Measurements from ENCODE around the gene SESN3. TPM values are rescaled to one million over a fixed set of nuclear protein-coding genes. Genes with fewer than 3 reads are reported as not detected.

SESN3 gene
- polyA plus RNA-seq, 4 donors: 3.5 to 60.1 (median 5.3) TPM

DNA sequence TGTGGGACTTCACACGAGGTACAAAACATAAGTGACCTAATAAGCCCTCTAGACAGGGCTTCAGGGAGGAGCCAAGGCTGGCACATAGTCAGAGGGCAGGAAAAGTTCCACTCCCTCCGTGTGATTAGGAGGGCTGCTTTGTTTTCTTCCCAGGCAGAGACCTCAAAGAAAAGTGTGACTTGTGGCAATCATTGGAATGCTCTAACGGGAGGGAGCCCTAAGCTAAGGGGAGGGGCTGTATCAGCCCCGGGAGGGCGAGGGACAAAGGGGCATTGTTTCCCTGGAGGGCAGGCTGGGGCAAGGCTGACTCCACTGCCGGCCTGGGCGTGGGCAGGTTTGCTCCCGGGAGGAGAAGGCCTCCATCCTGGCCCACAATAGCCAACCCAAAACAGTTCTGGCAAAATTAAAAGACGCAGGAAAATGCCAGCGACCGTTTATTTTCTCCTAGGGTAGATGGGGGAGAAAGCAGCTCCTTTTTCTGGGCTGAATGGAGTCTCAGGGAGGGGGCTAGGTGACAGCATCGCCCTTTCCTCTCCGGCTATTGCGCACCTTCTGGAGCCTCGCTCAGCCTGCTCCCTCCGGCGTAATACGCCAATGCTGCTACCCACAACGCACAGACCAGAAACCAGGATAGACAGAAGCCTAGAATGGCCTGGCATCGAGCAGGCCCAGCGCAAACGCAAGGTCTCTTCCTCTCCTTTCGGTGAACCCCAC is 81.2 kb downstream of the SESN3 start:
- peak overlapping the region in 2 of 3 donors; percentile 94 to 99 for H3K27ac ChIP-seq (ENCODE audit: low read depth in 1 of 3, low read length in 2 of 3)
- DNase-seq (peak; percentile 48 to 79), FAIRE-seq (no peak)
- H3K4me1 ChIP-seq (ENCODE audit: control insufficient read depth in 3 of 3, insufficient read depth in 2 of 3, low read depth in 1 of 3, low read length in 2 of 3): peaks cover 2 to 26% (median 3%) of the 10 kb centered on the region in 3 donors
- H3K27me3 ChIP-seq (ENCODE audit: control insufficient read depth in 3 of 3, insufficient read depth in 3 of 3, low read length in 3 of 3): no peaks in the 10 kb centered on the region
- H3K4me3 ChIP-seq (ENCODE audit: low read depth in 1 of 3, low read length in 3 of 3): peak overlapping the region in 2 of 3 donors; percentile 45 to 68
- 20 to 50% (median 36%) methylated on average over 23 of the region's 23 CpGs for WGBS, 3 donors
- no peaks in the 10 kb centered on the region for H3K36me3 ChIP-seq (ENCODE audit: control insufficient read depth in 3 of 3, insufficient read depth in 2 of 3, low read depth in 1 of 3, low read length in 3 of 3)
- no peaks in the 10 kb centered on the region for H3K9me3 ChIP-seq (ENCODE audit: control insufficient read depth in 2 of 2, insufficient read depth in 1 of 2, low read depth in 1 of 2, low read length in 1 of 2)

DNA sequence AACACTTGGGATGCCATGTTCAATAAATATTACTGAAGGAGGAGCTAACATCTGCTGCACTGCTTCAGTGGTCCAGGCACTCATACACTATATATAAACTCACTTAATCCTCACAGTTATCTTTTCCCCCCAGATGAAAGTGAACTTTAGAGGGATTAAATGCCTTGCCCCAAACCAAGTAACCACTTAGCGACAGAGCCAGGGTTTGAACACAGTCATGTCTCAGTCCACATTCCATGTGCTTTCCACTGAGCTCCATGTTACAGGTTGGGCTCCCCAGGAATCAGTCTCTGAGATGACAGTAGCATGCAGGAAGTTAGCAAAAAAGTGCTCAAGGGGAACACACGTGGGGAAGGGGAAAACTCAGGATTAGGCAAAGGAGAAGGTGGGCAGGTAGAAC is 82.1 kb downstream of the SESN3 start:
- no peak overlapping the region for H3K4me3 ChIP-seq (ENCODE audit: low read depth in 1 of 3, low read length in 3 of 3)
- FAIRE-seq: no peak
- DNase-seq: no peak
- H3K9me3 ChIP-seq (ENCODE audit: control insufficient read depth in 2 of 2, insufficient read depth in 1 of 2, low read depth in 1 of 2, low read length in 1 of 2): no peaks in the 10 kb centered on the region
- H3K27me3 ChIP-seq (ENCODE audit: control insufficient read depth in 3 of 3, insufficient read depth in 3 of 3, low read length in 3 of 3): no peaks in the 10 kb centered on the region
- WGBS, 3 donors: 52 to 63% (median 58%) methylated on average over 2 of the region's 2 CpGs
- no peaks in the 10 kb centered on the region for H3K36me3 ChIP-seq (ENCODE audit: control insufficient read depth in 3 of 3, insufficient read depth in 2 of 3, low read depth in 1 of 3, low read length in 3 of 3)
- H3K27ac ChIP-seq (ENCODE audit: low read depth in 1 of 3, low read length in 2 of 3): peak overlapping the region in 1 of 3 donors; percentile 16
- peaks cover 2 to 26% (median 3%) of the 10 kb centered on the region in 3 donors for H3K4me1 ChIP-seq (ENCODE audit: control insufficient read depth in 3 of 3, insufficient read depth in 2 of 3, low read depth in 1 of 3, low read length in 2 of 3)

DNA sequence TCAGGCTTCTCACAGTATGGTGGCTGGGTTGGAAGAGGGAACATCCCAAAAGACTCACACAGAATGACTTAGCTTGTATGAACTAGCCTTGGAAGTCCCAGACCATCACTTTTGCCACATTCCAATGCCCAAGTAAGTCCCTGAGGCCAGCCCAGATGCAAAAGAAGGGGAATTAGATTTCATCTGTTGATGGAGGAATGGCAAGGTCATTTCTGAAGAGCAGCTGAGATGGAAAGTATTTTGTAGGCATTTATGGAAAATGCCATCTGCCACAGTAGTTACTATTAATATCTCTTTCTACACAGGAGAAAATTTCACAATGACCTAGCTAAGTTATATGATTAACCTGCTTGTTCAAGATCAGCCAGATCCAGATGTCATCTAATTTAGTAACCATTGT is 82.6 kb downstream of the SESN3 start:
- no peaks in the 10 kb centered on the region for H3K36me3 ChIP-seq (ENCODE audit: control insufficient read depth in 3 of 3, insufficient read depth in 2 of 3, low read depth in 1 of 3, low read length in 3 of 3)
- DNase-seq (no peak), FAIRE-seq (no peak)
- no peaks in the 10 kb centered on the region for H3K9me3 ChIP-seq (ENCODE audit: control insufficient read depth in 2 of 2, insufficient read depth in 1 of 2, low read depth in 1 of 2, low read length in 1 of 2)
- no peak overlapping the region for H3K4me3 ChIP-seq (ENCODE audit: low read depth in 1 of 3, low read length in 3 of 3)
- H3K27ac ChIP-seq (ENCODE audit: low read depth in 1 of 3, low read length in 2 of 3): no peak overlapping the region
- H3K4me1 ChIP-seq (ENCODE audit: control insufficient read depth in 3 of 3, insufficient read depth in 2 of 3, low read depth in 1 of 3, low read length in 2 of 3): peaks cover under 1 to 26% (median 2%) of the 10 kb centered on the region in 3 donors
- H3K27me3 ChIP-seq (ENCODE audit: control insufficient read depth in 3 of 3, insufficient read depth in 3 of 3, low read length in 3 of 3): no peaks in the 10 kb centered on the region

DNA sequence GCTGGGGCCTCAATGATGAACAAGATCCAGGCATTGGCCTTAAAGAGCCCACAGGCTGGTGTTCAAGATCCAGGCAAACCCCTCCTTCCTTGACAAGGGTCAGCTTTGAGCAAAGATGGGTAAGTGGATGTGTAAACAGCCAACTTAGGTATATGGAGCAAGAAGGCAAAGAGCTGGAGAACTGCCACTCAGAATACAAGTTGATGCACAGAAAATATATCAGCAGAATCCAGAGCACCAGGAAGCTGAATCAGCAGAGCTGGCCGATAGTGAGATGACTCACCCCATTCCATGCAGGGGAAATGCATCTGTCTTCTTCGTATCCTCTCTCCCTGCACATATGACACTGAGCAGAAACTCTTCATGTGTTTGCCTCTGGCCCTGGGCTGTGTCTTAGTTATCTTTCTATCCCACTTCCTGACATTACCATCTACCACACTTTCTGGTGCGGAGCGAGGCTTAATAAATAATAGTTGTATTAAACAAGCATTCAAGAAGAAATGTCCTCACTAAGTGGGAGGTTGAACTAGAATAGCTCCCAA is 83.6 kb downstream of the SESN3 start:
- no peak overlapping the region for H3K4me3 ChIP-seq (ENCODE audit: low read depth in 1 of 3, low read length in 3 of 3)
- no peaks in the 10 kb centered on the region for H3K9me3 ChIP-seq (ENCODE audit: control insufficient read depth in 2 of 2, insufficient read depth in 1 of 2, low read depth in 1 of 2, low read length in 1 of 2)
- FAIRE-seq (no peak), DNase-seq (peak; percentile 68)
- no peak overlapping the region for H3K27ac ChIP-seq (ENCODE audit: low read depth in 1 of 3, low read length in 2 of 3)
- peaks cover 0 to 26% (median 2%) of the 10 kb centered on the region in 3 donors for H3K4me1 ChIP-seq (ENCODE audit: control insufficient read depth in 3 of 3, insufficient read depth in 2 of 3, low read depth in 1 of 3, low read length in 2 of 3)
- WGBS, 3 donors: 30 to 49% (median 43%) methylated on average over 4 of the region's 4 CpGs
- no peaks in the 10 kb centered on the region for H3K36me3 ChIP-seq (ENCODE audit: control insufficient read depth in 3 of 3, insufficient read depth in 2 of 3, low read depth in 1 of 3, low read length in 3 of 3)
- H3K27me3 ChIP-seq (ENCODE audit: control insufficient read depth in 3 of 3, insufficient read depth in 3 of 3, low read length in 3 of 3): no peaks in the 10 kb centered on the region

DNA sequence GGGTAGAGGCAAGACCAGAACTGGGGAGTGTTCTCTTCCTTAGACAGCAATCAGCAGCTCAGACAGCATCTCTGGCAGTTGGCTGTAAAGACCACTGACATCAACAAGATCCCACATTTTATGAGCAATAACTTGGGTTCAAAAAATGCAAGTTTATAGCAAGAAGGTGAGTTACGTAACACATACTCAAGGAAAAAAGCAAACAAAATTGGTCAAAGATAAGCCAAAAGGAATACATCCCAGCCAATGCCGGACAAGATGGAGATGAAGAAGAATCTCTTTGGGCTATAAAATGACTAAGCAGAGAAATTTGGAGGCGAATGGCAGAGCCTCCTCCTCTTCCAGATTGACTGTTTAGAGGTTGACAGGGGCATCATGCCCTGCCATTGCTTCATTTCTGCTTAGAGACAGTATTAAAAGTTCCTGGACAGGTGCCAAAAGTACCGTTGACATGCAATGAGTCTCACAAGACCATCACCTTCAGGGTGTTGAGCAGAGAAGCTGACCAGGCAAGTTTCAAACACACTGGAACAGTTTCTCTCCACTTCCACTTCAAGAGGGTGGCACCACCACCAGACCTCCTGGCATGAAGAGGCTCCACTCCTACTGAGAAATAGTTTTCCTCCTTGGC is 85.5 kb downstream of the SESN3 start:
- no peaks in the 10 kb centered on the region for H3K9me3 ChIP-seq (ENCODE audit: control insufficient read depth in 2 of 2, insufficient read depth in 1 of 2, low read depth in 1 of 2, low read length in 1 of 2)

DNA sequence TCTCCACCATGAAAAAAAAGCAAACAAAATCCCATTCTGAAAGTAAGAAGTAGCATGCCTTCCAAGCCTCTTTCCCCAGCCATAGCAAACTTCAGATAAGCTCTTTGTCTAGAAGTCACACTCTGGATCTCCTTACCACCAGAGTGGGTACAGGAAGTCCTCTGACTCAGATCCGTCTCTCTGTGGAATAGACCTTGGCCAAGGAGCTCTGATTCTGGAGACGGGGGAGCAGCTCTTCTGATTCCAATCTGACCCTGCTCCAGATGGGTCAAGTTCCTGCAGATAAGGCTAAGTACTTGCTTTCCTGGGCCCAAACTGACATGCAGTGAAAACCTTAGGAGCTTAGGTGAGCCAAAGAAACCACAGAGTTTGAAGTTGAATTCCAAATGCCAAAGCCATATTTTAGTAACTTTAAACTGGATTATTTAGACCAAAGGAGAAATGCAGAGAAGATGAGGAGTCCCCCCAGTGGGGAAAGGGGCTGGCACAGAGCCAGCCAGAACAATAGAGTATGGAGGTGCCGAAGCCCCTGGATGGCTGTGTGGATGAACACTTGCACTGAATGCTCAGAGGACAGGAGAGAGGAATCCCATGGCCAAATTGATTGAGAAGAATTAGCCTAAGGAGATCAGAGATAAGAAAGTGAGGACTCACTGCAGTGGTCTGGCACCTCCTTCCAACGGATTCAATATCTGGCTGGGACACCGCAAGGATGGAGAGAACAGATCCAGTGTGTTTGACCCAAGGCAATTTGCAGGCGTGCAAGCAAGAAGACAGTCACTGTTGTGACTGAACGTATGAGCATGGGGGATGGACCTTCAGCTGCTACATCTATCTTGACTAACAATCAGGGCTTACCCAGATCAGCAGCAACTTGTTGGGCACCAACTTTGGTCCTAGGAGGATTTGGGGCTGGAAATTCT is 86.4 kb downstream of the SESN3 start:
- Histone ChIP-seq H3K9me3 (ENCODE audit: control insufficient read depth in 2 of 2, insufficient read depth in 1 of 2, low read depth in 1 of 2, low read length in 1 of 2) (no peaks in the 10 kb centered on the region), H3K4me1 (ENCODE audit: control insufficient read depth in 3 of 3, insufficient read depth in 2 of 3, low read depth in 1 of 3, low read length in 2 of 3) (peaks cover 0 to 29% (median 2%) of the 10 kb centered on the region in 3 donors), H3K27me3 (ENCODE audit: control insufficient read depth in 3 of 3, insufficient read depth in 3 of 3, low read length in 3 of 3) (no peaks in the 10 kb centered on the region), H3K27ac (ENCODE audit: low read depth in 1 of 3, low read length in 2 of 3) (no peak overlapping the region), H3K4me3 (ENCODE audit: low read depth in 1 of 3, low read length in 3 of 3) (no peak overlapping the region), H3K36me3 (ENCODE audit: control insufficient read depth in 3 of 3, insufficient read depth in 2 of 3, low read depth in 1 of 3, low read length in 3 of 3) (no peaks in the 10 kb centered on the region)
- FAIRE-seq (no peak), DNase-seq (no peak)
- whole genome bisulfite sequencing, 3 donors: 74 to 81% (median 80%) methylated on average over 7 of the region's 7 CpGs

More for the DNA sequence above, 85.5 kb downstream of the SESN3 start:
- 71 to 74% (median 71%) methylated on average over 4 of the region's 4 CpGs for WGBS, 3 donors
- FAIRE-seq: no peak
- Histone ChIP-seq H3K27ac (ENCODE audit: low read depth in 1 of 3, low read length in 2 of 3) (no peak overlapping the region), H3K4me1 (ENCODE audit: control insufficient read depth in 3 of 3, insufficient read depth in 2 of 3, low read depth in 1 of 3, low read length in 2 of 3) (peaks cover 2 to 30% (median 2%) of the 10 kb centered on the region in 3 donors), H3K27me3 (ENCODE audit: control insufficient read depth in 3 of 3, insufficient read depth in 3 of 3, low read length in 3 of 3) (no peaks in the 10 kb centered on the region), H3K4me3 (ENCODE audit: low read depth in 1 of 3, low read length in 3 of 3) (no peak overlapping the region), H3K36me3 (ENCODE audit: control insufficient read depth in 3 of 3, insufficient read depth in 2 of 3, low read depth in 1 of 3, low read length in 3 of 3) (no peaks in the 10 kb centered on the region)
- no peak for DNase-seq

DNA sequence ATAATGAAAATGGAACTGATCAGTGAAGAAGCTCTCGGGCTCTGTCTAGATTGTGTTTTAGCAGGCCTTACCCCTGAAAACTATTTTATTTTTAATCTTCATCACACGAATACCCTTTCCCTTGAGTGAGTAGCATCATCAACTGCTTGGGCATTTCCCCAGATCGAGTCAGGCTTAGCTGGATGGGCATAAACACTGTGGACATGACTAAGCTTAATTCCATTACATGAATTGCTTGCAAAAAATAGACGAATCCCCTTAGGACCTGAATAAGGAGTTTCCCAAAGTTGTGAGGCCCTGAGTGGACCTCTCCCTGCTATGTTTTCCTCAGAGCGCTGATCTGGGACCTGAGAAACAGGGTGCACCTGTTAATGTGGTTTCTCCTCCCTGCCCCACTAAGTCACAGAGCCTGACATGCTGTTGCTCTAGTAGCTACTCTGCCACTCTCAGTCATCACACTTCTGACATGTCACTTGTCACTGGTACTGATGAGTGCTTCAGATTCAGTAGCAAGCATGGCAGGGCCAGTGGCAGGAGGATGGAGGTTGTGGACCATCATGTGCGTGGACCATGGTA is 87.8 kb downstream of the SESN3 start:
- Histone ChIP-seq H3K36me3 (ENCODE audit: control insufficient read depth in 3 of 3, insufficient read depth in 2 of 3, low read depth in 1 of 3, low read length in 3 of 3) (no peaks in the 10 kb centered on the region), H3K27ac (ENCODE audit: low read depth in 1 of 3, low read length in 2 of 3) (no peak overlapping the region), H3K4me3 (ENCODE audit: low read depth in 1 of 3, low read length in 3 of 3) (no peak overlapping the region), H3K9me3 (ENCODE audit: control insufficient read depth in 2 of 2, insufficient read depth in 1 of 2, low read depth in 1 of 2, low read length in 1 of 2) (no peaks in the 10 kb centered on the region), H3K27me3 (ENCODE audit: control insufficient read depth in 3 of 3, insufficient read depth in 3 of 3, low read length in 3 of 3) (no peaks in the 10 kb centered on the region), H3K4me1 (ENCODE audit: control insufficient read depth in 3 of 3, insufficient read depth in 2 of 3, low read depth in 1 of 3, low read length in 2 of 3) (peaks cover 0 to 24% (median 2%) of the 10 kb centered on the region in 3 donors)
- 80 to 86% (median 85%) methylated on average over 6 of the region's 6 CpGs for WGBS, 3 donors
- DNase-seq (no peak), FAIRE-seq (no peak)

DNA sequence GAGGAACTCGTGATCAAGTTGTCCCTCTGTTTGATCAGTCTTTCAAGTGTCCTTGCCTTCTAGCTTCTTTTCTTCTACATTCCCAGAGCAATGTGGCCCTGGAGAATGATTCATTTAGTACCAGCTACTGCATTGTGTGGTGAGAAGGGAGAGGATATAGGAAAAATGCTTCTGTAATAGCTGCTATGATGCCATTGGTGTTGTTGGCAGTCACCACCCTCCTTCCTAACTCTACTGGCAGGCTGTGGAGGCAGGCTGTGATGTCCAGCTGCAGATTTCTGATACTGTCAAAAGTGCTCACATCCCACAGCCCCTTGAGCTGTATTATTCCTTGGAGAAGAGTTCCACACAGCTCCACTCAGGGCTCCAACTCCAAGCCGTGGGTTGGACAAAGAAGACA is 88.6 kb downstream of the SESN3 start:
- FAIRE-seq: no peak
- Histone ChIP-seq H3K4me1 (ENCODE audit: control insufficient read depth in 3 of 3, insufficient read depth in 2 of 3, low read depth in 1 of 3, low read length in 2 of 3) (peaks cover 0 to 19% (median 2%) of the 10 kb centered on the region in 3 donors), H3K4me3 (ENCODE audit: low read depth in 1 of 3, low read length in 3 of 3) (no peak overlapping the region), H3K36me3 (ENCODE audit: control insufficient read depth in 3 of 3, insufficient read depth in 2 of 3, low read depth in 1 of 3, low read length in 3 of 3) (no peaks in the 10 kb centered on the region), H3K9me3 (ENCODE audit: control insufficient read depth in 2 of 2, insufficient read depth in 1 of 2, low read depth in 1 of 2, low read length in 1 of 2) (no peaks in the 10 kb centered on the region), H3K27me3 (ENCODE audit: control insufficient read depth in 3 of 3, insufficient read depth in 3 of 3, low read length in 3 of 3) (no peaks in the 10 kb centered on the region), H3K27ac (ENCODE audit: low read depth in 1 of 3, low read length in 2 of 3) (no peak overlapping the region)
- DNase-seq: no peak
- 81 to 86% (median 86%) methylated on average over 2 of the region's 2 CpGs for WGBS, 3 donors
